RWPE2 (cell line): ENCODE results near the gene TASOR.
"Not testable (repeated sequence)": the region's sequence is repeated elsewhere in the genome, so short reads cannot be mapped to it uniquely, and the experiment has no call there.

Experiments used
- ATAC-seq: fragments of 200-7000 bp; cut with Tn5 transposase; 3 replicates; pipeline ENCODE4 v1.9.1; 2021; ENCODE audit warnings: low read depth
- DNase-seq: peaks from one replicate; pipeline ENCODE4 v3.0.0-alpha.2; 2020; ENCODE audit warnings: low spot score
- H3K27ac ChIP-seq: fragments of 450-650 bp; 2 replicates; pipeline ENCODE4 v1.5.1; 2017; ENCODE audit warnings: mild to moderate bottlenecking; ENCODE audit not compliant: poor library complexity, severe bottlenecking
- H3K27me3 ChIP-seq: fragments of 250-450 bp; sonication (Bioruptor Pico); 2 replicates; pipeline ENCODE4 v1.5.1; 2021; ENCODE audit warnings: mild to moderate bottlenecking, moderate library complexity; ENCODE audit not compliant: insufficient read depth, poor library complexity, severe bottlenecking
- H3K36me3 ChIP-seq: fragments of 250-450 bp; sonication (Bioruptor Pico); 2 replicates; pipeline ENCODE4 v1.5.1; 2020; ENCODE audit warnings: low read depth, mild to moderate bottlenecking, moderate library complexity
- H3K4me1 ChIP-seq: fragments of 250-450 bp; sonication (Bioruptor Pico); 2 replicates; pipeline ENCODE4 v1.5.1; 2021; ENCODE audit warnings: mild to moderate bottlenecking, moderate library complexity; ENCODE audit not compliant: insufficient read depth, poor library complexity, severe bottlenecking
- H3K4me3 ChIP-seq: fragments of 250-450 bp; sonication (Bioruptor Pico); 2 replicates; pipeline ENCODE4 v1.5.1; 2021; ENCODE audit warnings: mild to moderate bottlenecking, moderate library complexity; ENCODE audit not compliant: severe bottlenecking
- H3K9me3 ChIP-seq: fragments of 250-450 bp; sonication (Bioruptor Pico); 2 replicates; pipeline ENCODE4 v1.5.1; 2021; ENCODE audit warnings: mild to moderate bottlenecking, moderate library complexity; ENCODE audit not compliant: severe bottlenecking
- CTCF ChIP-seq: fragments of 450-650 bp; IDR thresholded peaks from one replicate; pipeline ENCODE4 v1.5.1; 2017; ENCODE audit warnings: mild to moderate bottlenecking, moderate library complexity; ENCODE audit not compliant: poor library complexity, severe bottlenecking

The TASOR gene

DNA sequence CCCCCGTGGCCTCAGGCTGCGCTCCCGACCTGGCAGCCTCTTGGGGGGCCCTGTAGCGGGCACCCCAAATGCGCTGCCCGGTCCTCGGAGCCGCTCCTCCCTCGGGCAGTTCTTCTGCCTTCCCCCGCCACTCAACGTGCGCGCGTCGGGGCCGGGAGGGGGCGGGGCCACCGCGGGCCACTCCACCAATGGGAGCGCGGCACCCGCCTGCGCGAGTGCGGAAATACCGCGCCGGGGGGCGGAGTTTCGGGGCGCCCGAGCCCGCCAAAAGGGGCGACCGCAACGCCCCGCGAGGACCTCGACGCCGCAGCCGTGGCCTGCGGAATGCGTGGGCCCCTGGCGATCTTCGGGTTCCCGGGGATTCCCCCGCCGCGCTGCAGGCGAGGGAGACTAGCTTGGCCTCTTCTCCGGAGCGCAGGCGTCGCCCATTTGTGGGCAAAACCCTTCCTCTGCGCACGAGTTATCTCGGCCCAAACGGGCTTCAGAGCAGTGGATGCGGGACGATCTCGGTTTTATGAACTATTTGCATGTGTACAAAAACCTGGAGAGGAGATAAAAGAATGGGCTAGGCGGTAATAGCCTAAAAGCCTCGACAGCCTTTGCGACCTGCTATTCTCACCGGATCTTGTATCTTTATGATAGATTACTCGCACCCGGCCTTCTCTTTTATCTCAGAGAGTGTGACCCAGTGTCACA lies at the start of gene TASOR:
Gene TASOR (minus strand): TSS at position 144 of the 696 bp plus-strand sequence. CDS start 259 bp downstream, outside the sequence.
- Histone ChIP-seq H3K9me3 (peaks cover 2% of the 10 kb centered on the region), H3K27me3 (no peaks in the 10 kb centered on the region), H3K27ac (peak within 1 kb of the TSS; percentile 87), H3K36me3 (peaks cover 31% of the 10 kb centered on the region), H3K4me3 (peak within 1 kb of the TSS; percentile 43), H3K4me1 (peaks cover 32% of the 10 kb centered on the region)
- no peak for TF ChIP-seq CTCF
- peak; percentile 74 for DNase-seq
- peak; percentile 80 for ATAC-seq

DNA sequence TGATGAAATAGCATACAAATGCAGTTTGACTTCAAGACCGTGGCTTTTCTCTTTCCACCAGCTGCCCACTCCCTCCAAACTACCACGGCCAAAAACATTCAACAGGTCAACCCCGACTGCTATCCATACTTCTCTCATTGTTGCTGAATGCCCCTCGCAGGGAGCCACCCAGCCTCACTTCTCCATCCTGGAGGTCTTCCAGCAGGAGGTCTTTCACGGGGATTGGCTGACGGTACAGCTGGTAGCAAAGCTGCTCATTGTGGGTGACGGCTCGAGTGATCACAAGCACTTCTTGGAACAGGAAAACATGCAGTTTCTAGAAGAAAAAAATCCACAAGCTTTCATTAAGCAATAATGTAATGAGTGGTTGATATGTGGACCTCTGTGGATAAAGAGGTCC lies 49.0 kb upstream of the TASOR start:
- Histone ChIP-seq H3K27me3 (no peaks in the 10 kb centered on the region), H3K9me3 (no peaks in the 10 kb centered on the region), H3K4me3 (no peak overlapping the region), H3K36me3 (peaks cover 23% of the 10 kb centered on the region), H3K27ac (no peak overlapping the region), H3K4me1 (no peaks in the 10 kb centered on the region)
- DNase-seq (no peak), ATAC-seq (no peak)
- TF ChIP-seq CTCF, result no peak

DNA sequence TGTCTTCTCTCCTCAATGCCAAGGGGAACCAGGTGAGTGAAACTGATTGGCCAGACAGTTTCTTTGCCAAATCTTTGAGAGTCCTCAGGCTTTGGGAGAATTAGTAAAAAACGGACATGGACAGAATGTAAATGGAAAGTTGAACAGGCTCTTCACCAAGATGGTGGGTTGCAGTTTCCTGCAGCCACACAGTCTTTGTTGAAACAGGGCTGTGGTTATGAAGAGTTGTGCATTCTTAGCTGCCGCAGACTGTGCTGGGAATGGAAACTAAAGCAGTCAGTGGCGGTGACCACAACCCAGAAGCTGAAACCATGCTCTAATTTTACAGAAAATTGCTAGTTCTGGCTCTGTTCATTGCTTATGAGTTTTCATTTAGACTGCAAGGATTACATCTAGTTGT lies 42.1 kb upstream of the TASOR start:
- TF ChIP-seq CTCF, result no peak
- H3K27ac ChIP-seq, result no peak overlapping the region
- H3K4me1 ChIP-seq, result no peaks in the 10 kb centered on the region
- DNase-seq, result no peak
- peaks cover 23% of the 10 kb centered on the region for H3K36me3 ChIP-seq
- ATAC-seq, result no peak
- H3K9me3 ChIP-seq, result no peaks in the 10 kb centered on the region
- H3K4me3 ChIP-seq, result no peak overlapping the region
- no peaks in the 10 kb centered on the region for H3K27me3 ChIP-seq

GRCh38 chr3:56724676-56725075 lies 41.6 kb upstream of the TASOR start:
- peaks cover 23% of the 10 kb centered on the region for H3K36me3 ChIP-seq
- ATAC-seq, result no peak
- no peak overlapping the region for H3K27ac ChIP-seq
- H3K27me3 ChIP-seq, result no peaks in the 10 kb centered on the region
- no peak for TF ChIP-seq CTCF
- no peak for DNase-seq
- no peaks in the 10 kb centered on the region for H3K9me3 ChIP-seq
- H3K4me1 ChIP-seq, result no peaks in the 10 kb centered on the region
- H3K4me3 ChIP-seq, result no peak overlapping the region

DNA sequence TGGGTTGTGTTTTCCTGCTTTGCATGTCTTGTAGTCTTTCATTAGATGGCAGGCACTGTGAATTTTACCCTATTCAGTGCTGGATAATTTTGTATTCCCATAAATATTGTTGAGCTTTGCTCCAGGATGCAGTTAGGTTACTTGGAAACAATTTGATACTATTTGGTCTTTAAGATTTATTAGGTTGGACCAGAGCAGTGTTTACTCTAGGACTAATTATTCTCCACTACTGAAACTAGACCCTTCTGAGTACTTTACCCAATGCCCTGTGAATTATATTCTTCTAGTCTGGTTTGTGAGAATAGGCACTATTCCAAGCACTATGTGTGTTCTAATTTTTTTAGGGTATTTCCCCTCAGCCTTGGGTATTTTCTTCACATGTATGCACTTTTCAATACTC lies 37.8 kb upstream of the TASOR start:
- TF ChIP-seq CTCF, result no peak
- Histone ChIP-seq H3K27ac (no peak overlapping the region), H3K4me1 (no peaks in the 10 kb centered on the region), H3K9me3 (no peaks in the 10 kb centered on the region), H3K4me3 (no peak overlapping the region), H3K36me3 (no peaks in the 10 kb centered on the region), H3K27me3 (no peaks in the 10 kb centered on the region)
- no peak for DNase-seq
- no peak for ATAC-seq

GRCh38 chr3:56718809-56719208 lies 35.7 kb upstream of the TASOR start:
- not testable (repeated sequence) for ATAC-seq, H3K36me3 ChIP-seq, H3K4me3 ChIP-seq, H3K4me1 ChIP-seq, H3K27me3 ChIP-seq, DNase-seq, H3K9me3 ChIP-seq, H3K27ac ChIP-seq
